Effector memory CD8-positive, alpha-beta T cell (primary cell): ENCODE measurements around the gene CADM2.

Experiments used
- ATAC-seq: fragments of 150-1000 bp; cut with Tn5 transposase; replicated peaks from 2 replicates; pipeline ENCODE4 v1.10.0; 2021; ENCODE audit warnings: mild to moderate bottlenecking, moderate library complexity
- DNase-seq, 3 experiments: peaks; one replicate each; pipeline ENCODE4 v3.0.0; 2021
- H3K27ac Mint-ChIP-seq, 2 donors: one replicate each; pipeline ENCODE4 v1.8.0; 2022; ENCODE audit warnings: mild to moderate bottlenecking in 2 of 2, mixed read lengths in 2 of 2, moderate library complexity in 2 of 2
- H3K27me3 Mint-ChIP-seq, 2 donors: one replicate each; pipeline ENCODE4 v1.8.0; 2022; ENCODE audit warnings: mixed read lengths in 2 of 2
- H3K36me3 Mint-ChIP-seq: one replicate; pipeline ENCODE4 v1.8.0; 2022; ENCODE audit warnings: mild to moderate bottlenecking, moderate library complexity, mixed read lengths; ENCODE audit not compliant: insufficient read depth
- H3K4me1 Mint-ChIP-seq, 2 donors: one replicate each; pipeline ENCODE4 v1.8.0; 2022; ENCODE audit warnings: low read depth in 2 of 2, mixed read lengths in 2 of 2
- H3K4me3 Mint-ChIP-seq, 2 donors: one replicate each; pipeline ENCODE4 v1.8.0; 2022; ENCODE audit warnings: mild to moderate bottlenecking in 2 of 2, mixed read lengths in 2 of 2, moderate library complexity in 2 of 2
- H3K9me3 Mint-ChIP-seq, 2 donors: one replicate each; pipeline ENCODE4 v1.8.0; 2022; ENCODE audit warnings: mixed read lengths in 2 of 2

Gene CADM2

GRCh38 chr3:85189731-85190130 lies 230.9 kb downstream of the CADM2 start:
- Mint-ChIP-seq H3K9me3 (peaks cover 9 to 13% of the 10 kb centered on the region in 2 donors), H3K27ac (no peak overlapping the region), H3K27me3 (no peaks in the 10 kb centered on the region), H3K4me1 (no peaks in the 10 kb centered on the region), H3K4me3 (no peak overlapping the region), H3K36me3 (peaks cover 3% of the 10 kb centered on the region)
- ATAC-seq (no peak), DNase-seq (no peak)

DNA sequence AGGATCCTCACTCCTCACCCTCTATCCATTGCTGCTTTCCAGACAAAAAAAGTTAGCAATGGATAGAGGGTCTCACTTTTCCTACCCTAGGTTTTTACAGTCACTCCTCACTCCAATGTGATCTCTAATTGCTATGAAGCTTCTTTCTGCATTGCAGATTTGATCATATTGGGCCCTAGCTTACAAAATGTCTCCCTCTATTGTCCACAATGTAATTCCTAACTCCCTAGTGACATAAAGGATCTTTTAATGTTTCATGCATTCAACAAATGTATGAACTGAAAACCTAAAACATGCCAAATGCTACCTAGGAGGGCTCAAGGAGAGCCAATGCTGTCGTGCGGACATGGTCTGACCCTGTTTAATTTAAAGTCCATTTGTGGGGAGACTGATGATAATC lies 234.8 kb downstream of the CADM2 start:
- ATAC-seq, result no peak
- Mint-ChIP-seq H3K4me3 (no peak overlapping the region), H3K27ac (no peak overlapping the region), H3K36me3 (peaks cover 2% of the 10 kb centered on the region), H3K27me3 (no peaks in the 10 kb centered on the region), H3K4me1 (no peaks in the 10 kb centered on the region), H3K9me3 (peaks cover 9 to 13% of the 10 kb centered on the region in 2 donors)
- no peak for DNase-seq

DNA sequence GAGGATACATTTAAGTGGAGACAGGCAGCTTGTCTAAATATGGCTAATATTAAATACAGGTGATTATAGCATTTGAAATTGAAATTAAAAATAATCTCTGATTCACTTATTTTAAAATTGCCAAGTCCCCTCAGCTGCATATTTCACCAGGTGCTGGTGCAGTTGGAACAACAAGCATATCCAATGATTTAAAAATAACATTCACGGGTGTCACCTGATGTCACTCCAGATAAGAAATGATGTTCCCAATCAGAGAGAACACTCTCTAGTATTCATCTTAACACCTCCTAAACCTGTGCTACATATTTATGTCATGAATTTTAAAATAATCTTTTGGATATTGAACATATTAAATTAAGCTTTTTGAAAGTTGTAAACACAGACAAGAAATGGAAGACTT lies 249.9 kb downstream of the CADM2 start:
- H3K36me3 Mint-ChIP-seq, result no peaks in the 10 kb centered on the region

GRCh38 chr3:85210540-85210939 lies 251.8 kb downstream of the CADM2 start:
- no peaks in the 10 kb centered on the region for H3K27me3 Mint-ChIP-seq
- H3K27ac Mint-ChIP-seq, result no peak overlapping the region
- ATAC-seq (no peak), DNase-seq (no peak)
- no peaks in the 10 kb centered on the region for H3K36me3 Mint-ChIP-seq
- H3K9me3 Mint-ChIP-seq, result peaks cover 9 to 15% of the 10 kb centered on the region in 2 donors
- no peak overlapping the region for H3K4me3 Mint-ChIP-seq
- H3K4me1 Mint-ChIP-seq, result no peaks in the 10 kb centered on the region

More for the DNA sequence above, 249.9 kb downstream of the CADM2 start:
- H3K27ac Mint-ChIP-seq, result no peak overlapping the region
- no peaks in the 10 kb centered on the region for H3K27me3 Mint-ChIP-seq
- no peak overlapping the region for H3K4me3 Mint-ChIP-seq
- H3K9me3 Mint-ChIP-seq, result peaks cover 8 to 11% of the 10 kb centered on the region in 2 donors
- DNase-seq (no peak), ATAC-seq (no peak)
- H3K4me1 Mint-ChIP-seq, result no peaks in the 10 kb centered on the region

- Mint-ChIP-seq H3K4me3 (no peak overlapping the region), H3K27me3 (no peaks in the 10 kb centered on the region), H3K4me1 (no peaks in the 10 kb centered on the region), H3K27ac (no peak overlapping the region), H3K36me3 (no peaks in the 10 kb centered on the region), H3K9me3 (peaks cover 11 to 42% of the 10 kb centered on the region in 2 donors)
- DNase-seq (no peak), ATAC-seq (no peak)
Observed at GRCh38 chr3:85228966-85229365, 270.2 kb downstream of the CADM2 start.

DNA sequence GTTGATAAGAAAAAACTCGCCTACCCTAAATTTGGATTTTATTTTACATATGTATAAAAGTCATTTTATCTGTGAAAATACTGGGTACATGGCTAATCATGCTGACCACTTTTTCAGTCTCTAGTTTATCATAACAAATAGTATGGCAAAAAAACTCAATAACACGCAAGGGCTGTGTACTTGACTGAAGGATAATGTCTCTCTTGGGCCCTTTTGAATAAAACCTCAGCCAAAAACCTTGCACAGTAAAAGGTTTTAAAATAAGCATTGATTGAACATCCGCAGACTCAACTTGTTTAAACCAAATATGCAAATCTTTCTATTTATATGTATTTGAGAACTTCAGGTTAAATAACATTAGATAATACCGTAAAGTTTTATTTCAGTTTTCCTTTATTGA lies 285.3 kb downstream of the CADM2 start:
- no peak overlapping the region for H3K4me3 Mint-ChIP-seq
- no peaks in the 10 kb centered on the region for H3K27me3 Mint-ChIP-seq
- no peak overlapping the region for H3K27ac Mint-ChIP-seq
- DNase-seq, result no peak
- ATAC-seq, result no peak
- H3K9me3 Mint-ChIP-seq, result no peaks in the 10 kb centered on the region
- no peaks in the 10 kb centered on the region for H3K36me3 Mint-ChIP-seq
- no peaks in the 10 kb centered on the region for H3K4me1 Mint-ChIP-seq

GRCh38 chr3:85244519-85244918 lies 285.7 kb downstream of the CADM2 start:
- no peaks in the 10 kb centered on the region for H3K27me3 Mint-ChIP-seq
- no peaks in the 10 kb centered on the region for H3K36me3 Mint-ChIP-seq
- no peak overlapping the region for H3K27ac Mint-ChIP-seq
- H3K9me3 Mint-ChIP-seq, result no peaks in the 10 kb centered on the region
- no peak overlapping the region for H3K4me3 Mint-ChIP-seq
- ATAC-seq (no peak), DNase-seq (no peak)
- H3K4me1 Mint-ChIP-seq, result no peaks in the 10 kb centered on the region

DNA sequence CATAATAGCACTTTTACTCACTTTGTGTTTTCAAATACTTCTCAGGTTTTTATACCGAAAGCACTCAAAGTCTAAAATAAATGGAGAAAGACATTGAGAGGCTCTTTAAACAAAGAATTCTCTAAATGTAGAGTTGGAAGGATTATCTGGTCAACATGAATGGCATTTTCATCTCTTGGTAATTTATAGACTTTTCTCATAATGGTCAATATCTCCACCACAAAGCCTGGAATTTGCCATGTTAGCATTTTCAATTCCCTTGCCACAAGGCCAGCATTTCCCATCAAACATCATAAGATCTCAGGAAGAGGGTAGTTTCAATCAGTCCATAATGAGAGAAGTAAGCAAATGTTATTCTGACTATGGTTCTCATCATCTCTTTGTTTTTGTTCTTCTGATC lies 293.0 kb downstream of the CADM2 start:
- DNase-seq (no peak), ATAC-seq (no peak)
- no peak overlapping the region for H3K4me3 Mint-ChIP-seq
- peaks cover 5 to 12% of the 10 kb centered on the region in 2 donors for H3K9me3 Mint-ChIP-seq
- H3K27me3 Mint-ChIP-seq, result no peaks in the 10 kb centered on the region
- H3K27ac Mint-ChIP-seq, result no peak overlapping the region
- no peaks in the 10 kb centered on the region for H3K4me1 Mint-ChIP-seq
- no peaks in the 10 kb centered on the region for H3K36me3 Mint-ChIP-seq

DNA sequence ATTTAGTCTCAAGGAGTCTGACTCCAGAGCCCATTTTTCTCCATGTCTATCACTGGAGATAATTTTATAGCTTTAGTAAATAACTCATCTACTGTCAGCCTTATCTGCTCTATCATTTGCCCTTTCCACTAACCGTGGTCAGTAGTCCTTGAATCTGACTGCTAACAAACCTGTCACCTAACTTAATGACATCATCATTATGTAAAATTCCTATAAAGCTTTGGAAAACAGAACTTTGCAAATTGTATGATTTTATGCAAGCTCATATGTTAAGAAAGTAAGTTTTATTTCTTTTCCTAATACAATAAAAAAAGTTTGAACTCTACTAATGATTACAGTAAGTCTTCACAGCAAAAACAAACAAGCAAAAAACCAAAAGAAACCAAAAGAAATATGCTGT lies 293.9 kb downstream of the CADM2 start:
- ATAC-seq (no peak), DNase-seq (no peak)
- H3K27me3 Mint-ChIP-seq, result no peaks in the 10 kb centered on the region
- no peak overlapping the region for H3K27ac Mint-ChIP-seq
- no peaks in the 10 kb centered on the region for H3K4me1 Mint-ChIP-seq
- H3K9me3 Mint-ChIP-seq, result peaks cover 5 to 12% of the 10 kb centered on the region in 2 donors
- no peak overlapping the region for H3K4me3 Mint-ChIP-seq
- no peaks in the 10 kb centered on the region for H3K36me3 Mint-ChIP-seq

DNA sequence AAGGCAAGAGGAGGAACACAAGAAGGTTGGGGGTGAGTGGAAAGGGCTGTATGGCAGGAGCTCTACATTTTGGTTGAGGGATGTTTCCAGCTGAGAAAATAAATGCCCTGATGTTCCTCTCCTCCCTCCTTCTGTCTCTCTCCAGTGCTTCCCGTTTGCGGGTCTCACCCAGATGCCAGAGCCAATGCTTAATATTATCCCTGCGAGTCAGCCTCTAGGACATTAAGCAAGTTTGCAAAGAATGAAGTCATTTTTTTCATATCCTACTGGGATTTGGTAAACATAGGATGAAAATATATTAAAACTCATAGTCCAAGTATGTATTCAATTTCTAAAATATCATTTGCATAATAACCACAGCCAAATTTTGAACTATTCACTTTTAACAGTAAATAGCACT lies 295.9 kb downstream of the CADM2 start:
- Mint-ChIP-seq H3K27ac (no peak overlapping the region), H3K4me1 (no peaks in the 10 kb centered on the region), H3K27me3 (no peaks in the 10 kb centered on the region), H3K36me3 (no peaks in the 10 kb centered on the region), H3K9me3 (peaks cover 5 to 12% of the 10 kb centered on the region in 2 donors), H3K4me3 (no peak overlapping the region)
- ATAC-seq (no peak), DNase-seq (no peak)

- Mint-ChIP-seq H3K4me1 (no peaks in the 10 kb centered on the region), H3K9me3 (peaks cover 5 to 12% of the 10 kb centered on the region in 2 donors), H3K36me3 (no peaks in the 10 kb centered on the region), H3K27me3 (no peaks in the 10 kb centered on the region), H3K27ac (no peak overlapping the region), H3K4me3 (no peak overlapping the region)
- DNase-seq (no peak), ATAC-seq (no peak)
Observed at GRCh38 chr3:85255949-85256348, 297.2 kb downstream of the CADM2 start.

GRCh38 chr3:85258326-85258725 lies 299.5 kb downstream of the CADM2 start:
- Mint-ChIP-seq H3K36me3 (no peaks in the 10 kb centered on the region), H3K27me3 (no peaks in the 10 kb centered on the region), H3K27ac (no peak overlapping the region), H3K4me1 (no peaks in the 10 kb centered on the region), H3K4me3 (no peak overlapping the region), H3K9me3 (peaks cover 4 to 12% of the 10 kb centered on the region in 2 donors)
- DNase-seq (no peak), ATAC-seq (no peak)

- H3K4me1 Mint-ChIP-seq, result no peaks in the 10 kb centered on the region
- no peak overlapping the region for H3K4me3 Mint-ChIP-seq
- ATAC-seq, result no peak
- no peak overlapping the region for H3K27ac Mint-ChIP-seq
- H3K36me3 Mint-ChIP-seq, result no peaks in the 10 kb centered on the region
- DNase-seq, result no peak
- no peaks in the 10 kb centered on the region for H3K27me3 Mint-ChIP-seq
- H3K9me3 Mint-ChIP-seq, result peaks cover 2 to 12% of the 10 kb centered on the region in 2 donors
Observed at GRCh38 chr3:85258819-85259218, 300.0 kb downstream of the CADM2 start.

- Mint-ChIP-seq H3K36me3 (no peaks in the 10 kb centered on the region), H3K27ac (no peak overlapping the region), H3K27me3 (no peaks in the 10 kb centered on the region)
Observed at GRCh38 chr3:85259748-85260147, 301.0 kb downstream of the CADM2 start.

GRCh38 chr3:85264381-85264780 lies 305.6 kb downstream of the CADM2 start:
- H3K27me3 Mint-ChIP-seq, result no peaks in the 10 kb centered on the region
- H3K9me3 Mint-ChIP-seq, result peaks cover 0 to 2% of the 10 kb centered on the region in 2 donors
- no peak overlapping the region for H3K4me3 Mint-ChIP-seq
- ATAC-seq (no peak), DNase-seq (no peak)
- no peak overlapping the region for H3K27ac Mint-ChIP-seq
- no peaks in the 10 kb centered on the region for H3K4me1 Mint-ChIP-seq
- no peaks in the 10 kb centered on the region for H3K36me3 Mint-ChIP-seq

More at GRCh38 chr3:85259748-85260147, 301.0 kb downstream of the CADM2 start:
- H3K9me3 Mint-ChIP-seq, result peaks cover 2 to 12% of the 10 kb centered on the region in 2 donors
- no peak for DNase-seq
- no peak overlapping the region for H3K4me3 Mint-ChIP-seq
- no peaks in the 10 kb centered on the region for H3K4me1 Mint-ChIP-seq
- ATAC-seq, result no peak
